Sigmoid colon (tissue), 3 donors: ENCODE data around the gene CMSS1.

Experiments used
- CTCF ChIP-seq, 4 experiments: fragments of 450-650 bp in 3 of 4; fragments of 200-600 bp in 1 of 4; IDR thresholded peaks; one replicate each; pipeline ENCODE4 v1.5.1; 2016 to 2019; ENCODE audit warnings: antibody characterized with exemption in 4 of 4, mild to moderate bottlenecking in 3 of 4, moderate library complexity in 2 of 4
- POLR2A ChIP-seq, 2 donors: fragments of 450-650 bp; IDR thresholded peaks; one replicate each; pipeline ENCODE4 v1.6.1; 2016; ENCODE audit warnings: antibody characterized with exemption in 2 of 2, mild to moderate bottlenecking in 2 of 2, moderate library complexity in 2 of 2

- TF ChIP-seq CTCF (IDR thresholded peaks at IDR 0.05): no peak
- TF ChIP-seq POLR2A (IDR thresholded peaks at IDR 0.05): no peak
Observed at GRCh38 chr3:100018806-100019205, 201.1 kb downstream of the CMSS1 start.
